ENCODE data around the gene MRTO4.
"Not testable (repeated sequence)": the region's sequence is repeated elsewhere in the genome, so short reads cannot be mapped to it uniquely, and the experiment has no call there.

MRTO4 gene

DNA sequence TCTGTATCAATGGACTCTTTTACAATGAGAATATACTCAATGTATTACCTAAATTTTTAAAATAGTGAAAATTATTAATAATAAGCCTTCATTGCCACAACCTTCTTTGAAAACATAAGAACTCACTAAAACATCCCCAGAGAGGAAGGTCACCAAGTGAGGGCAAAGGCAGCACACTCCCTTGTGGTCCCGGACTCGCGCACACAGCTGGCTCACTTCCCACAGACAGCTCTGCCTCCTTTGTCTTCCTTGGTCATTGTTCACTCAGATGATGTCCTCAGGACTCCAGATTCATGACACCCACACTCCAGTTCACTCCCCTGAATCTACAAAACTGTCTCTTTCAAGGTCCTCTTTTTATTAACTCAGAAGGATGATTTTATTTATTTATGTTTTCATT lies 22.4 kb upstream of the MRTO4 start:
- TF ChIP-seq, protein P1, sequence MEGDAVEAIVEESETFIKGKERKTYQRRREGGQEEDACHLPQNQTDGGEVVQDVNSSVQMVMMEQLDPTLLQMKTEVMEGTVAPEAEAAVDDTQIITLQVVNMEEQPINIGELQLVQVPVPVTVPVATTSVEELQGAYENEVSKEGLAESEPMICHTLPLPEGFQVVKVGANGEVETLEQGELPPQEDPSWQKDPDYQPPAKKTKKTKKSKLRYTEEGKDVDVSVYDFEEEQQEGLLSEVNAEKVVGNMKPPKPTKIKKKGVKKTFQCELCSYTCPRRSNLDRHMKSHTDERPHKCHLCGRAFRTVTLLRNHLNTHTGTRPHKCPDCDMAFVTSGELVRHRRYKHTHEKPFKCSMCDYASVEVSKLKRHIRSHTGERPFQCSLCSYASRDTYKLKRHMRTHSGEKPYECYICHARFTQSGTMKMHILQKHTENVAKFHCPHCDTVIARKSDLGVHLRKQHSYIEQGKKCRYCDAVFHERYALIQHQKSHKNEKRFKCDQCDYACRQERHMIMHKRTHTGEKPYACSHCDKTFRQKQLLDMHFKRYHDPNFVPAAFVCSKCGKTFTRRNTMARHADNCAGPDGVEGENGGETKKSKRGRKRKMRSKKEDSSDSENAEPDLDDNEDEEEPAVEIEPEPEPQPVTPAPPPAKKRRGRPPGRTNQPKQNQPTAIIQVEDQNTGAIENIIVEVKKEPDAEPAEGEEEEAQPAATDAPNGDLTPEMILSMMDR (IDR thresholded peaks at IDR 0.05; ENCODE audit: borderline replicate concordance, insufficient read depth, low read depth, low read length), result no peak
- H3K4me3 ChIP-seq (ENCODE audit: low read depth, low read length), result no peak overlapping the region

DNA sequence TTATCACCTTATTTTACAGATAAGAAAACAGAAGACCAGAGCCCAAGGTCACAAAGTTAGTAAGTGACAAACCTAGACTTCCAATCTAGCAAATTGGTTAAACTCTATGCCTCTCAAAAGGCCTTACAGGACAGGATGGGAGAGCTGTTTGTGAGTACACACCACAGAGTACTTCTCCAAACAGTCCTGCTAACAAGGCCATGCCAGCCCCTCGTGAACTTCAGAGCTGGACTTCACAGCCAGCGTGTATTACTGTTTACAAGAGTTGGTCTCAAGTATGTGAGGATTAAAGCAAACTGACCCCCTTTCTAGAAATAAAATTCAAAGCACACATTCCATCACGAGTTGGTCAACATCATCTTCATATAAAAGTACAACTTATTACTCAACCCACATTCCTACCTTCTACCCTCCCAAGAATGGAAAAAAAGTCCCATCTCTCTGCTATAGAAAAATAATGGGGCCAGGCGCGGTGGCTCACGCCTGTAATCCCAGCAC lies 21.7 kb upstream of the MRTO4 start:
- TF ChIP-seq, protein P1 (IDR thresholded peaks at IDR 0.05; ENCODE audit: borderline replicate concordance, insufficient read depth, low read depth, low read length), result no peak
- H3K4me3 ChIP-seq (ENCODE audit: low read depth, low read length), result no peak overlapping the region

DNA sequence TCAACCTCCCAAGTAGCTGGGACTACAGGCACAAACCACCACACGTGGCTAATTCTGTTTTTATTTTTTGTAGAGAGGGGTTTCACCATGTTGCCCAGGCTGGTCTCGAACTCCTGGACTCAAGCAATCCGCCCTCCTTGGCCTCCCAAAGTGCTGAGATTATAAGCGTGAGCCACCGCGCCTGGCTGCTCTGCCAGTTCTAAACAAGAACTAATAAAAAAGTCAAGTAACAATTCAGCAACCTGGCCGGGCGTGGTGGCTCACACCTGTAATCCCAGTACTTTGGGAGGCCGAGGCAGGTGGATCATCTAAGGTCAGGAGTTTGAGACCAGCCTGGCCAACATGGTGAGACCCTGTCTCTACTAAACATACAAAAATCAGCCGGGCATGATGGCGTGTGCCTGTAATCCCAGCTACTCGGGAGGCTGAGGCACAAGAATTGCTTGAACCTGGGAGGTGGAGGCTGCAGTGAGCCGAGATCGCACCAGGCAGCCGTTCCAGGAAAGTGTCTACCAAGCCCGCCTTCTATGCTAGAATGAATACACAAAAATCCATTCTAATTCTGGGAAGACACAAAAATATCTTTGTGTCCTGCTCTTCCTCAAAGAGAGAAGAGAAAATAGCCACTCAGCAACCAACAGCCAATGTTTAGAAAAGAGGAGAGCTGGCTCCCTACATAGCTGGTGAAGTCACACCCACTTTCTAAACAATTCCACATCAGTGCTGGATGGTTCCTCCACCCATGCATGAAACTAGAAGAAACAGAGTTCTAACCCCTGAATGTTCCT lies 19.7 kb upstream of the MRTO4 start:
- not testable (repeated sequence) for H3K4me3 ChIP-seq (ENCODE audit: low read depth, low read length)

DNA sequence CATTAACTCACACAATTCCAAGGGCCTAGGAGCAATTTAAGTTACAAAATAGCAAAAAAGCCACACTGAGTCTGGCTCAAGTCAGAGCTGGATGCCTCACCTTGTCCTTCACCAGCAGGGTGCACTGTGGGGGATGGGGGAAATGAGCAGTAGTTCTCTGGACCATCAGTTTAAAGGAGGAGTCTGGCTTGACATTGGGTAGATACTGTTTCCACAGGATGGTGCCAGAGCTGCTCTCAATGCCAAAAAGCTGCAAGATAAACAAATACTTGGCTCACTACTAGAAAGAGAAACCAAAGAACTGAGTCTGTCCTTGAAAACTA lies 19.1 kb upstream of the MRTO4 start:
- TF ChIP-seq, protein P1 (IDR thresholded peaks at IDR 0.05; ENCODE audit: borderline replicate concordance, insufficient read depth, low read depth, low read length), result no peak
- no peak overlapping the region for H3K4me3 ChIP-seq (ENCODE audit: low read depth, low read length)

DNA sequence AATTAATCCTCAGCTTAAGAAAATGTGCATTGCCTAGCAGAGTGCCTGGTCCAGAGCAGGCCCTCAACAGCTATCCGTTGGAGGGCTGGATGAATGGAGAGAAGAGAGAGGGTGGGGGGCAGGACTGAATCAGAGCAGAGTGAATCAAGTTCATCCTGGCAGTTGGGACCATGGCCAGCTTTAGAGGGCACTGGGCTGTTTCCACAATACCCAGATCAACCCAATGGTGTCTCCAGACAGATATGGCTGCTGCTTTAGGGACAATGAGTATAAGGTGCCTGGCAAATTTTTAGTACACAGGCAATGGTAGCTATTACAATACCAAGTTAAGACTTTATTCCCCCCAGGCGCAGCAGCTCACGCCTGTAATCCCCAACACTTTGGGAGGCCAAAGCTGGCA lies 17.4 kb upstream of the MRTO4 start:
- TF ChIP-seq, protein P1 (IDR thresholded peaks at IDR 0.05; ENCODE audit: borderline replicate concordance, insufficient read depth, low read depth, low read length), result no peak
- no peak overlapping the region for H3K4me3 ChIP-seq (ENCODE audit: low read depth, low read length)

DNA sequence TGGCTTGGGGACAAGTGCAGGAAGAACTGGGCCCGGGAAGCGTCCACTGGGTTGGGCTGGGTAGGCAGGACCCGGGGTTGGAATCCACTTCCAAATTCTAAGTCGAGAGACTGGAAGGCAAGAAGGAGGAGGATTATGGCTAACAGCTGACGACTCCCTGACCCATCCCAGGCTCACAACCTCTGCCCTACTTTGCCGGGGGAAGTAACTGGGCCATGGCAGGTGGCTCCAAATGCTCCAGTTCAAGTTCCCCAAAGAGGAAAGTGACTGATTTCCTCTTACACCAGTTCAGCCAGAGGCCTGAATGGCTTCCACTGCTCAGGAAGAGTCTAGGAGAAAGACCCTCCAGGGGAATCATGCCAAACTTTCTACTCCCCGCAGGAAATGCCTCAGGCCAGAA lies 11.7 kb upstream of the MRTO4 start:
- TF ChIP-seq, protein P1 (IDR thresholded peaks at IDR 0.05; ENCODE audit: borderline replicate concordance, insufficient read depth, low read depth, low read length), result no peak
- no peak overlapping the region for H3K4me3 ChIP-seq (ENCODE audit: low read depth, low read length)

DNA sequence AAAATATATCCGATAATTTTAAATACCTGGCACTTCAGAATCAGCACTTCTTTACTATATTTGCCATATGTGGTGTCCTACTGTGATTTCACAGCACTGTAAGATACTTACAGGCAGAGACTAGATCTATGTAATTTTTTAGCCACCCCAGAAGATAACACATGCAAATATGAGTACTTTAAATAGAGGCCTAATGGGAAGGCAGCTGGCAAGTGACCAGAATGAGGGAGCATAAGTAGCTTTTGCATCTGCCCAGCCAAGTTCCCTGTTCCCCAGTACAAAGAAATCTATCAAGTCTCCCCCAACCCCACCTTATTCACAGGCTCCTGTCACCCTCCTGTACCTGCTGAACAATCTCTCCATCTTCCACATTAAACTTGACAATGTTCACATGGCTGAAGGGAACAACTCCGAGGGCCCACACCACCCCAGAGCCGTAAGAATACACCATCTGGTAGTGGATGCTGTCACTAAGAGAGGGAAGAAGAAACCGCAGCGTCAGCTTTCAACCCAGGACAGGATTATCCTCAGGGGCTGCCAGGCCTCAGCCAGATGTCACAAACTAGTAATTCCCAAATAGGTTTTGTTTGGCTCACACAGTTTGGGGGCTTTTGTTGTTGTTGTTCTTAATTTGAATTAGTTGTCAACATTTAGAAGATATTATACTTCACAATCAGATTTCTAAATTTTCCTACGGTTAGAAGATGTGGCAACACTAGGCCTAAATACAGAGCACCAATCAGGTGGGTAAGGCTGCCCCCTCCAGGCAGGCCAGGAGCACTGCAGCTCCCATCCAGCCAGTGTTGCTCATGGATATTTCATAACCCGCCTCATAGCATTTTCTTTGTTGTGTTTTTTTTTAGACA lies 10.7 kb upstream of the MRTO4 start:
- H3K4me3 ChIP-seq (ENCODE audit: low read depth, low read length), result no peak overlapping the region
- TF ChIP-seq, protein P1 (IDR thresholded peaks at IDR 0.05; ENCODE audit: borderline replicate concordance, insufficient read depth, low read depth, low read length), result peak; percentile 91
